ENCODE data around the gene UBAP1. TPM values are rescaled to one million over a fixed set of nuclear protein-coding genes. Genes with fewer than 3 reads are reported as not detected.
A peak's percentile ranks its signal among the peaks of the same experiment; 100 is the strongest.

Gene UBAP1
- polyA plus RNA-seq, 3 donors: 32.5 to 44.5 (median 39.2) TPM

- Mint-ChIP-seq H3K4me1 (peaks cover 19% of the 10 kb centered on the region), H3K4me3 (no peak overlapping the region), H3K9me3 (peaks cover 0 to 8% (median 0%) of the 10 kb centered on the region in 7 donors), H3K36me3 (no peaks in the 10 kb centered on the region), H3K27me3 (ENCODE audit: low read depth in 3 of 3) (peaks cover 0 to 2% (median 2%) of the 10 kb centered on the region in 3 donors), H3K27ac (peak overlapping the region in 1 of 7 donors; percentile 30)
- DNase-seq: no peak
- 85% methylated on average over 6 of the region's 6 CpGs for WGBS (ENCODE audit: insufficient coverage)
- Histone ChIP-seq H2AFZ (ENCODE audit: insufficient read depth, low read depth, low read length, poor library complexity, severe bottlenecking) (no peak overlapping the region), H3K79me2 (ENCODE audit: insufficient read depth, low read length) (no peaks in the 10 kb centered on the region), H3K27me3 (ENCODE audit: control insufficient read depth in 2 of 2, insufficient read depth in 2 of 2, low read length in 2 of 2) (no peaks in the 10 kb centered on the region), H3K9me3 (replicated peaks in 1 of 2; ENCODE audit: control insufficient read depth in 1 of 2, insufficient read depth in 1 of 2, low read length in 2 of 2) (no peaks in the 10 kb centered on the region), H3K4me1 (ENCODE audit: control insufficient read depth in 1 of 2, insufficient read depth in 2 of 2, low read length in 2 of 2) (peaks cover 19 to 21% of the 10 kb centered on the region in 2 donors), H3K27ac (ENCODE audit: low read depth in 1 of 2, low read length in 2 of 2) (no peak overlapping the region), H3K36me3 (replicated peaks in 1 of 2; ENCODE audit: control insufficient read depth in 1 of 2, insufficient read depth in 2 of 2, low read length in 2 of 2) (no peaks in the 10 kb centered on the region), H3K4me3 (replicated peaks in 1 of 3; ENCODE audit: low read depth in 2 of 3, low read length in 3 of 3) (no peak overlapping the region), H3K4me2 (replicated peaks; ENCODE audit: extremely low read depth, low read length, poor library complexity, severe bottlenecking) (peak overlapping the region; percentile 12), H4K20me1 (ENCODE audit: insufficient read depth, low read length) (no peaks in the 10 kb centered on the region), H3K9ac (ENCODE audit: insufficient read depth, low read length, poor library complexity, severe bottlenecking) (no peak overlapping the region)
- intact Hi-C loops (cut with micrococcal nuclease): no loop called here
- no peak for TF ChIP-seq CTCF (IDR thresholded peaks at IDR 0.05)
These were observed 9.7 kb upstream of the UBAP1 start for GRCh38 chr9:34169125-34169524.

GRCh38 chr9:34170237-34170991, 8.4 kb upstream of the UBAP1 start:
- Mint-ChIP-seq H3K4me3 (no peak overlapping the region), H3K4me1 (peaks cover 19% of the 10 kb centered on the region), H3K27me3 (ENCODE audit: low read depth in 3 of 3) (peaks cover 0 to 2% (median 2%) of the 10 kb centered on the region in 3 donors), H3K36me3 (no peaks in the 10 kb centered on the region), H3K27ac (peak overlapping the region in 2 of 7 donors; percentile 6 to 31), H3K9me3 (peaks cover 0 to 8% (median 0%) of the 10 kb centered on the region in 7 donors)
- no peaks in the 10 kb centered on the region for H3K27me3 ChIP-seq (ENCODE audit: control insufficient read depth in 2 of 2, insufficient read depth in 2 of 2, low read length in 2 of 2)
- no peak for TF ChIP-seq CTCF (IDR thresholded peaks at IDR 0.05)
- H4K20me1 ChIP-seq (ENCODE audit: insufficient read depth, low read length): no peaks in the 10 kb centered on the region
- peaks cover 19 to 21% of the 10 kb centered on the region in 2 donors for H3K4me1 ChIP-seq (ENCODE audit: control insufficient read depth in 1 of 2, insufficient read depth in 2 of 2, low read length in 2 of 2)
- no peaks in the 10 kb centered on the region for H3K79me2 ChIP-seq (ENCODE audit: insufficient read depth, low read length)
- DNase-seq: no peak
- H3K9ac ChIP-seq (ENCODE audit: insufficient read depth, low read length, poor library complexity, severe bottlenecking): no peak overlapping the region
- H3K4me3 ChIP-seq (replicated peaks in 1 of 3; ENCODE audit: low read depth in 2 of 3, low read length in 3 of 3): no peak overlapping the region
- H3K4me2 ChIP-seq (replicated peaks; ENCODE audit: extremely low read depth, low read length, poor library complexity, severe bottlenecking): no peak overlapping the region
- H2AFZ ChIP-seq (ENCODE audit: insufficient read depth, low read depth, low read length, poor library complexity, severe bottlenecking): no peak overlapping the region
- 100% methylated on average over 1 of the region's 1 CpG for WGBS (ENCODE audit: insufficient coverage)
- intact Hi-C loops (cut with micrococcal nuclease): loop anchor here (2.0 to 10.0 kb wide), 3 partner anchors 43 to 154 kb away; partner anchors contain the start of genes DCAF12 (in 1 of the 2), KIF24 (in 1 of the 2) and NUDT2 (in 1 of the 2)
- no peaks in the 10 kb centered on the region for H3K9me3 ChIP-seq (replicated peaks in 1 of 2; ENCODE audit: control insufficient read depth in 1 of 2, insufficient read depth in 1 of 2, low read length in 2 of 2)
- H3K36me3 ChIP-seq (replicated peaks in 1 of 2; ENCODE audit: control insufficient read depth in 1 of 2, insufficient read depth in 2 of 2, low read length in 2 of 2): no peaks in the 10 kb centered on the region
- H3K27ac ChIP-seq (ENCODE audit: low read depth in 1 of 2, low read length in 2 of 2): no peak overlapping the region

Data from CD14-positive monocyte (primary cell).